Esophagus squamous epithelium (tissue), 5 donors: Measurements from ENCODE around the gene CLEC17A. TPM values are rescaled to one million over a fixed set of nuclear protein-coding genes. Genes with fewer than 3 reads are reported as not detected.
A peak's percentile ranks its signal among the peaks of the same experiment; 100 is the strongest.

Experiments
- DNase-seq: peaks from one replicate; lab custom pipeline; 2025; lab: John Stamatoyannopoulos, UW
- H3K27ac ChIP-seq, 4 donors: fragments of 200-600 bp; sonication (generic); one replicate each; pipeline ENCODE4 v1.5.1; 2016 to 2019; ENCODE audit warnings: mild to moderate bottlenecking in 1 of 4
- H3K27me3 ChIP-seq, 4 donors: fragments of 200-600 bp; sonication (generic); 1 replicate in 3 of 4; 2 replicates in 1 of 4; pipeline versions ENCODE4 v1.5.1 to v1.6.0; 2017 to 2021; ENCODE audit warnings: antibody characterized with exemption in 1 of 4
- H3K36me3 ChIP-seq, 3 donors: fragments of 200-600 bp; sonication (generic); one replicate each; pipeline ENCODE4 v1.5.1; 2016 to 2019
- H3K4me1 ChIP-seq, 3 donors: fragments of 200-600 bp; sonication (generic); one replicate each; pipeline ENCODE4 v1.5.1; 2017 to 2019
- H3K4me3 ChIP-seq, 4 donors: fragments of 200-600 bp; sonication (generic); 1 replicate in 3 of 4; 2 replicates in 1 of 4; pipeline ENCODE4 v1.5.1; 2016 to 2019; ENCODE audit warnings: mild to moderate bottlenecking in 2 of 4, moderate library complexity in 1 of 4
- H3K9me3 ChIP-seq, 3 donors: fragments of 200-600 bp; sonication (generic); one replicate each; pipeline ENCODE4 v1.5.1; 2016 to 2019
- CTCF ChIP-seq, 6 experiments: fragments of 450-650 bp in 4 of 6; fragments of 200-600 bp in 2 of 6; sonication (generic) in 2 of 6; IDR thresholded peaks; one replicate each; pipeline ENCODE4 v1.5.1; 2016 to 2019; ENCODE audit warnings: antibody characterized with exemption in 6 of 6, mild to moderate bottlenecking in 4 of 6, moderate library complexity in 4 of 6
- POLR2A ChIP-seq, 4 donors: fragments of 450-650 bp; IDR thresholded peaks; one replicate each; pipeline ENCODE4 v1.6.1; 2017; ENCODE audit warnings: antibody characterized with exemption in 4 of 4, mild to moderate bottlenecking in 4 of 4, moderate library complexity in 3 of 4
- WGBS, 2 donors: methylation state at CpG; one replicate each; pipeline ENCODE4 v1.1.5; 2018; 5-methylcytosine and 5-hydroxymethylcytosine counted together
- intact Hi-C: fragments of 100-400 bp; cut with DNase I; formaldehyde crosslinking; loops from one replicate; pipeline ENCODE4 v1.15.0; 2022
- total RNA-seq, 4 donors: library from RNA; depleted of rRNA; stranded (reverse); fragments of >200 nt; gene quantifications; one replicate each; pipeline ENCODE4 v1.1.0, GENCODE V29; 2016
- donor health status: DM: yes; HTN: yes; CAD: no.

CLEC17A gene
- total RNA-seq, 4 donors from 2014 or later: not detected

GRCh38 chr19:14554382-14554812, 28.5 kb upstream of the CLEC17A start:
- no peaks in the 10 kb centered on the region for H3K9me3 ChIP-seq
- H3K36me3 ChIP-seq: peaks cover 0 to 30% (median 0%) of the 10 kb centered on the region in 3 donors
- TF ChIP-seq POLR2A (IDR thresholded peaks at IDR 0.05) (peak in 1 of 4 donors; percentile 48), CTCF (IDR thresholded peaks at IDR 0.05) (peak in 2 of 6 experiments; percentile 34 to 42)
- H3K27me3 ChIP-seq: no peaks in the 10 kb centered on the region
- no peak for DNase-seq
- WGBS, 2 donors: 43% methylated on average over 3 of the region's 6 CpGs; no CpG with 5 or more reads in 1 of the 2 donors
- peak overlapping the region in 3 of 4 donors; percentile 0 to 38 (median 25) for H3K4me3 ChIP-seq
- peak overlapping the region; percentile 80 to 91 (median 88) for H3K27ac ChIP-seq
- intact Hi-C loops: loop anchor here (10.0 kb wide), 1 partner anchor 50 kb away; no protein-coding TSS in a partner anchor
- peaks cover 34 to 100% (median 51%) of the 10 kb centered on the region in 3 donors for H3K4me1 ChIP-seq

GRCh38 chr19:14555918-14556661, 26.8 kb upstream of the CLEC17A start:
- Histone ChIP-seq H3K9me3 (no peaks in the 10 kb centered on the region), H3K27ac (peak overlapping the region; percentile 33 to 91 (median 86)), H3K4me1 (peaks cover 40 to 100% (median 50%) of the 10 kb centered on the region in 3 donors), H3K36me3 (peaks cover 0 to 25% (median 0%) of the 10 kb centered on the region in 3 donors), H3K4me3 (peak overlapping the region in 2 of 4 donors; percentile 10 to 33), H3K27me3 (no peaks in the 10 kb centered on the region)
- 30 to 61% methylated on average over 7 to 11 of the region's 12 CpGs for WGBS, 2 donors
- no peak for TF ChIP-seq POLR2A (IDR thresholded peaks at IDR 0.05)
- TF ChIP-seq CTCF (IDR thresholded peaks at IDR 0.05): no peak
- intact Hi-C loops: loop anchor here (10.0 kb wide), 1 partner anchor 51 kb away; no protein-coding TSS in a partner anchor
- DNase-seq: no peak

- intact Hi-C loops: loop anchor here (10.0 kb wide), 1 partner anchor 52 kb away; no protein-coding TSS in a partner anchor
- TF ChIP-seq CTCF (IDR thresholded peaks at IDR 0.05) (peak; percentile 81 to 97 (median 92)), POLR2A (IDR thresholded peaks at IDR 0.05) (no peak)
- peaks cover 47 to 100% (median 53%) of the 10 kb centered on the region in 3 donors for H3K4me1 ChIP-seq
- DNase-seq: no peak
- H3K9me3 ChIP-seq: no peaks in the 10 kb centered on the region
- peak overlapping the region; percentile 33 to 91 (median 86) for H3K27ac ChIP-seq
- H3K4me3 ChIP-seq: peak overlapping the region in 2 of 4 donors; percentile 10 to 33
- H3K27me3 ChIP-seq: no peaks in the 10 kb centered on the region
- 10 to 30% methylated on average over 5 to 15 of the region's 18 CpGs for WGBS, 2 donors
- H3K36me3 ChIP-seq: peaks cover 0 to 25% (median 0%) of the 10 kb centered on the region in 3 donors
Measured at GRCh38 chr19:14556662-14557188, 26.2 kb upstream of the CLEC17A start.

- H3K4me1 ChIP-seq: peaks cover 50 to 100% (median 53%) of the 10 kb centered on the region in 3 donors
- H3K9me3 ChIP-seq: no peaks in the 10 kb centered on the region
- no peak for DNase-seq
- intact Hi-C loops: loop anchor here (10.0 kb wide), 1 partner anchor 54 kb away; no protein-coding TSS in a partner anchor
- H3K4me3 ChIP-seq: no peak overlapping the region
- H3K27me3 ChIP-seq: no peaks in the 10 kb centered on the region
- no peak for TF ChIP-seq POLR2A (IDR thresholded peaks at IDR 0.05)
- no peak for TF ChIP-seq CTCF (IDR thresholded peaks at IDR 0.05)
- H3K27ac ChIP-seq: peak overlapping the region in 3 of 4 donors; percentile 1 to 91 (median 91)
- H3K36me3 ChIP-seq: peaks cover 0 to 28% (median under 1%) of the 10 kb centered on the region in 3 donors
- 50 to 80% methylated on average over 1 to 11 of the region's 23 CpGs for WGBS, 2 donors
Measured at GRCh38 chr19:14558370-14559066, 24.4 kb upstream of the CLEC17A start.
